ENCODE results near the gene SESTD1.

- TF ChIP-seq CTCF (IDR thresholded peaks at IDR 0.05) (no peak), POLR2A (IDR thresholded peaks at IDR 0.05) (no peak)
Observed at GRCh38 chr2:179222076-179222475, 42.6 kb downstream of the SESTD1 start.
